ENCODE measurements around the gene TMBIM1. TPM values are rescaled to one million over a fixed set of nuclear protein-coding genes. Genes with fewer than 3 reads are reported as not detected.

Gene TMBIM1, protein sequence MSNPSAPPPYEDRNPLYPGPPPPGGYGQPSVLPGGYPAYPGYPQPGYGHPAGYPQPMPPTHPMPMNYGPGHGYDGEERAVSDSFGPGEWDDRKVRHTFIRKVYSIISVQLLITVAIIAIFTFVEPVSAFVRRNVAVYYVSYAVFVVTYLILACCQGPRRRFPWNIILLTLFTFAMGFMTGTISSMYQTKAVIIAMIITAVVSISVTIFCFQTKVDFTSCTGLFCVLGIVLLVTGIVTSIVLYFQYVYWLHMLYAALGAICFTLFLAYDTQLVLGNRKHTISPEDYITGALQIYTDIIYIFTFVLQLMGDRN
- total RNA-seq (2022; extraction: Qiagen RNA extraction), result 125 to 143 TPM (median 136 TPM) in 5 replicates

DNA sequence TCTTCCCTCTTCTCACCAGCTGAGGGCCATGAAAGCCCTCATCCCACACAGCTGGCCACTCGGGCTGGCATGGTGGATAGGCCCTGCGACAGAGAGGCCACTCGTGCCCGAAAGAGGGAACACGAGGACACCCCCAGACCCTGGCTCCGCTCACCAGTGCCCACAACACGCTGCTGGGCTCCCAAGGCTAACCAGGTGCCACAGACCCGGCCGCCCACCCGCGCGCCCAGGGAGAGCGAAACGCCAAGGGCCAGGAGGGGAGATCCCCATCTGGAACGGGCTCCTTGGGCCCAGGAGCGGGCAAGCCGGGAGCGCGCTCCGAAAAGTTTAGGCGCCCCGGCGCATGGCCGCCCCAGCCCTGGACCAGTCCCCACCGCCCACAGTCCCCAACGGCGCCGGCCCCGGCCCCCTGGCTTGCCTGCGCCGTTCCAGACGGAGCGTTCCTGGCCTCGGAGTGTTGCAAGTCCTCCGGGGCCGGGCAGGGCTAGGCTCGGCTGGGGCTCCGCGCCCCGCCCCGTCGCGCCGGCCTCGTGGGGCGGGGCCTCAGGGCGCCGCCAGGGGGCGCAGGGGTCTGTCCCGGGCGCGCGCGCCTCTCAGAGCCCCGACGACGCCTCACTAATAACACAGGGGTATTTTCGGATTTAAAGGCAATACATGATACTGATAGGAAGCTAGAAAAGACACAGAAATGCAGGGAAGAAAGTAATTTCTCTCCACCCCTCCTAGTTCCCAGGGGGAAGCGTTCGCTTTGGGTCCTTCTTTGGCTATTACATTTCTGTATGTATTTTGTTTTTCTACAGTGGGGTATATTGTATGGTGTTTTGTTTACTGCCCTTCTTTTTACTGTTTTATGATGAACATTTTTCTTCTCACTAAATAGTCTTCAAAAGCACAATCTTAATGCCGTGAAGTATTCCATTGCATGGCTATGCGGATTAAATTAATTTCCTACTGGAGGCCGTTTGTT is at the start of gene TMBIM1:
Gene TMBIM1 (minus strand): TSS at position 456 of the 967 bp plus-strand sequence. CDS start 10,362 bp downstream, outside the sequence.

DNA sequence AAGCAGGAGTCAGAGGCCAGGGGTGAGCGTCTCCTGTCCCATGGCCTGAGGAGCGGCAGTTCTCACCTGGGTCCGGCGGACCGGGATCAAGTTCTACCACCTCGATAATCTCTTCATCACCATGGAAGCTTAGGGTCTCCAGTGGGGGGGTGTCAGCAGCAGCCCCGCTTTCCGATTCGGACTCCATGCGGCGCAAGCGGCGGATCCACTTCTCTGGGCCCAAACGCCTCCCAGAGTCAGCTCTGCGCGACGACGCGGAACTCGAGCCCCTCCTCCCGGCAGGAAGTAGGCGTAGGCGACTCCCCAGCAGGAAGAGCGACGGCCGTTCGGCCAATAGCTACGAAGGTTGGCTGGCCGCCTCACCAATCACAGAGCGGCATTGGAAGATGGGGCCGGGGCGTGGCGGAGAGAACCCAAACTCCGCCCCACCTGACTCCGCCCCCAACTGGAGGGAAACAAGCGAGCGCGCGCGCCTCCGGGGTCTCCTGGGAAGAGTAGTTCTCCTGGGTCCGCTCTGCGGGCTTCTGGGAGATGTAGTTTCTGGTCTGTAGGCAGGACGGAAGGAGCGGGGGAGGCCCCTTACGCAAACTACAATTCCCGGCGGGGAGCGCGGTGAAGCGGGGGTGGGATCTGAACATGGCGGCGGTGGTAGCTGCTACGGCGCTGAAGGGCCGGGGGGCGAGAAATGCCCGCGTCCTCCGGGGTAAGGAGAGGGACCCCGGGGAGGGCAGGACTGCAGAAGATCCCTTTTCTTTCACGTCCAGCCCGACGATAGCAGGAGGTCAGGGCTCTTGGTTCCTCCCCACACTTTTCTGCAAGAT is 22.2 kb downstream of the TMBIM1 start, which contains the start of the genes AAMP and PNKD:
Gene AAMP (minus strand): TSS at position 238 of the 821 bp plus-strand sequence. CDS start 51 bp downstream, at position 187.
Gene PNKD (plus strand): TSS at position 620 of the 821 bp plus-strand sequence. CDS start 17 bp downstream, at position 637.

DNA sequence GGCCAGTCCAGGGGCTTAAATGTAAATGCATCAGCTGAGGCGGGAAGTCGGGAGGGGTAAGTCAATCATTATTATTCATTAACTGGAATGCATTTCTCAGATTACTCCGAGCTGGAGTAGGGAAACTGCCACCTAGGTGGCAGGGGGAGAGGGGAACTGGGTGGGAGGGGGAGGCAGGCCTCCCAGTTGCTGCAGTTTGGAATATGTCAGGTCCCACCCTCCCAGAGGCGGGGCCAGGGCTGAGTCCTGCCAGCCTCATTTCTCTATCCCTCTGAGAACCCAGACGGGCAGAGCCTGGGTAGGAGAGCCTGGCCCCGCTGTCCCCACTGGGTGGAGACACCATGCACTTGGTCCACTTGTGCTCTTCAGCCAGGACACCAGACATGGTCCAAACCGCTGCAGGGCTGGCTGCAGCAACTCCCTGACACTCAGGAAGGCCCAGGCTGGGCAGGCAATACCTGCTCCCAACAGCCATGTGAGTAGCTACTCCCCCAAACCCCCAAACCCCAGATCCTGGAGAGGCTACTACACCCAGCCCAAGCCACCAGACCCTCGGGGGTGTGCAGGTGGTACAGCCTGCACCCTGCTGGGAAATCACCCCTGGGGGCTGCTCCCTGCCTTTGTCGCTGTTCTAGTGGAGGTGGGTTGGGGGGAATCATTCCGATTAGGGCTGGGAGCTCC is 31.4 kb downstream of the TMBIM1 start, which contains the start of gene GPBAR1:
Gene GPBAR1 (plus strand): TSS at position 274 of the 681 bp plus-strand sequence. CDS start 1,710 bp downstream, outside the sequence.

Other genes starting within 250 kb of the TMBIM1 start
- gene RUFY4, start 223.2 kb downstream of the TMBIM1 start, total RNA-seq (2022; extraction: Qiagen RNA extraction), result not detected in 5 replicates
- not detected in 5 replicates for gene CXCR2, start 166.5 kb downstream of the TMBIM1 start, total RNA-seq (2022; extraction: Qiagen RNA extraction)
- gene CXCR1, start 125.5 kb downstream of the TMBIM1 start, total RNA-seq (2022; extraction: Qiagen RNA extraction), result not detected in 5 replicates
- gene ARPC2, start 75.3 kb downstream of the TMBIM1 start, total RNA-seq (2022; extraction: Qiagen RNA extraction), result 291 to 312 TPM (median 310 TPM) in 5 replicates
- gene GPBAR1, start 31.5 kb downstream of the TMBIM1 start, total RNA-seq (2022; extraction: Qiagen RNA extraction), result 0.17 to 0.59 TPM (median 0.49 TPM) in 5 replicates
- 117 to 194 TPM (median 124 TPM) in 5 replicates for gene AAMP, start 22.4 kb downstream of the TMBIM1 start, total RNA-seq (2022; extraction: Qiagen RNA extraction)
- gene PNKD, start 22.0 kb downstream of the TMBIM1 start, total RNA-seq (2022; extraction: Qiagen RNA extraction), result 63.9 to 67.2 TPM (median 64.0 TPM) in 5 replicates
- gene CATIP, start 64.4 kb upstream of the TMBIM1 start, total RNA-seq (2022; extraction: Qiagen RNA extraction), result 0.11 to 0.18 TPM in 2 of 5 replicates, not detected in the others
- 0.11 to 0.20 TPM (median 0.16 TPM) in 5 replicates for gene SLC11A1, start 89.8 kb upstream of the TMBIM1 start, total RNA-seq (2022; extraction: Qiagen RNA extraction)
- 54.3 to 79.0 TPM (median 77.9 TPM) in 5 replicates for gene CTDSP1, start 107.4 kb upstream of the TMBIM1 start, total RNA-seq (2022; extraction: Qiagen RNA extraction)
- gene VIL1, start 126.6 kb upstream of the TMBIM1 start, total RNA-seq (2022; extraction: Qiagen RNA extraction), result 0.16 to 0.40 TPM (median 0.27 TPM) in 5 replicates